GM12878 (cell line): Measurements from ENCODE around the gene BSCL2. TPM values are rescaled to one million over a fixed set of nuclear protein-coding genes. Genes with fewer than 3 reads are reported as not detected.

Experiments
- ASH2L ChIP-seq: fragments of 300-600, 200-600 bp; sonication (generic); IDR thresholded peaks from 2 replicates; pipeline ENCODE4 v1.6.1; 2017; ENCODE audit warnings: low read depth, mild to moderate bottlenecking, borderline replicate concordance
- CEBPB ChIP-seq, 2 experiments: fragments of 150-350 bp in 1 of 2; IDR thresholded peaks; 2 replicates each; pipeline ENCODE4 v1.6.1; 2012 to 2014; ENCODE audit warnings: low read depth in 2 of 2, low read length in 2 of 2, borderline replicate concordance in 1 of 2, inconsistent platforms in 1 of 2
- EED ChIP-seq: sonication (generic); IDR thresholded peaks from 2 replicates; pipeline ENCODE4 v1.6.1; 2016; ENCODE audit warnings: antibody characterized with exemption, low read depth
- EZH2 ChIP-seq: IDR thresholded peaks from 2 replicates; pipeline ENCODE4 v1.6.1; 2012; ENCODE audit warnings: low read depth, mild to moderate bottlenecking, control low read depth, inconsistent platforms, low read length, borderline replicate concordance; ENCODE audit not compliant: control insufficient read depth
- HDGF ChIP-seq: fragments of 450-650 bp; IDR thresholded peaks from 2 replicates; pipeline ENCODE4 v1.6.1; 2016; ENCODE audit warnings: antibody characterized with exemption
- IRF5 ChIP-seq: fragments of 450-650 bp; IDR thresholded peaks from 2 replicates; pipeline ENCODE4 v1.6.1; 2017; ENCODE audit warnings: borderline replicate concordance
- MYC ChIP-seq: IDR thresholded peaks from 2 replicates; pipeline ENCODE4 v1.6.1; 2011; ENCODE audit warnings: mild to moderate bottlenecking, low read length, moderate library complexity, inconsistent platforms; ENCODE audit not compliant: insufficient read depth, insufficient replicate concordance, insufficient read length, severe bottlenecking
- NKRF ChIP-seq: fragments of 450-650 bp; conservative IDR thresholded peaks from 2 replicates; pipeline ENCODE4 v1.6.1; 2017; ENCODE audit warnings: mild to moderate bottlenecking, moderate library complexity
- NR2F1 ChIP-seq: fragments of 450-650 bp; conservative IDR thresholded peaks from 2 replicates; pipeline ENCODE4 v1.6.1; 2017; ENCODE audit warnings: mild to moderate bottlenecking
- PML ChIP-seq: IDR thresholded peaks from 2 replicates; pipeline ENCODE4 v1.6.1; 2012; ENCODE audit warnings: low read length, inconsistent platforms
- POLR2AphosphoS5 ChIP-seq: IDR thresholded peaks from 2 replicates; pipeline ENCODE4 v1.6.1; 2011; ENCODE audit warnings: mild to moderate bottlenecking, low read length, inconsistent platforms
- RCOR1 ChIP-seq: conservative IDR thresholded peaks from 2 replicates; pipeline ENCODE4 v1.6.1; 2012; ENCODE audit warnings: low read depth, low read length, improper control_type of control experiment
- RELA ChIP-seq: fragments of 450-650 bp; IDR thresholded peaks from 2 replicates; pipeline ENCODE4 v1.8.0; 2014; ENCODE audit warnings: borderline replicate concordance; ENCODE audit not compliant: partially characterized antibody
- SREBF2 ChIP-seq: IDR thresholded peaks from 2 replicates; pipeline ENCODE4 v1.6.1; 2012; ENCODE audit warnings: mild to moderate bottlenecking, low read length
- SUZ12 ChIP-seq: fragments of 200-600 bp; sonication (generic); IDR thresholded peaks from one replicate; pipeline ENCODE4 v1.6.1; 2018; ENCODE audit warnings: antibody characterized with exemption, mild to moderate bottlenecking; ENCODE audit not compliant: unreplicated experiment
- TBL1XR1 ChIP-seq: IDR thresholded peaks from 2 replicates; pipeline ENCODE4 v1.6.1; 2012; ENCODE audit warnings: low read depth, low read length, improper control_type of control experiment
- USF1 ChIP-seq: IDR thresholded peaks from 2 replicates; pipeline ENCODE4 v1.6.1; 2011; ENCODE audit warnings: borderline replicate concordance, low read depth, mild to moderate bottlenecking, moderate library complexity, mixed read lengths, low read length; ENCODE audit not compliant: insufficient read depth; ENCODE audit errors: extremely low read length
- ZBTB11 ChIP-seq: fragments of 450-650 bp; formaldehyde crosslinking; IDR thresholded peaks from 2 replicates; pipeline ENCODE4 v1.5.0; 2022; ENCODE audit warnings: mild to moderate bottlenecking, missing genetic modification characterization
- ZNF622 ChIP-seq: fragments of 450-650 bp; IDR thresholded peaks from 2 replicates; pipeline ENCODE4 v1.6.1; 2017; ENCODE audit warnings: mild to moderate bottlenecking, inconsistent platforms
- ZSCAN29 ChIP-seq: fragments of 450-650 bp; IDR thresholded peaks from 2 replicates; pipeline ENCODE4 v1.6.1; 2017; ENCODE audit warnings: mild to moderate bottlenecking, moderate library complexity
- polyA plus RNA-seq, 11 experiments: library from polyadenylated mRNA; depleted of rRNA in 4 of 11; unstranded in 6 of 11; stranded (reverse) in 5 of 11; fragments of >200 nt; fragmentation: Nextera tagmentation in 4 of 11; fragmentation: Illumina TruSeq in 1 of 11; extraction: Ambion mirVana in 4 of 11; extraction: Trizol in 1 of 11; gene quantifications; 1 replicate in 1 of 11; 2 replicates in 10 of 11; pipeline versions ENCODE4 v1.2.1 to v1.2.3, GENCODE V29; 2011 to 2016; ENCODE audit warnings: inconsistent platforms in 2 of 11, missing spikeins in 2 of 11, low read depth in 1 of 11
- total RNA-seq, 4 experiments: library from RNA; depleted of rRNA in 3 of 4; stranded (reverse); fragments of >200 nt in 3 of 4; fragmentation: Illumina TruSeq in 1 of 4; extraction: Trizol in 1 of 4; gene quantifications; 2 replicates each; pipeline versions ENCODE4 v1.2.1 to v1.2.3, GENCODE V29; 2013 to 2021

Gene BSCL2
- total and polyA plus RNA-seq, 10 of the 15 experiments (the other 5 are each of a cell fraction or from before 2014, with no cell fraction given) = 12.3 to 57.9 (median 21.8) TPM

- TF ChIP-seq NKRF = peak; percentile 62
- TF ChIP-seq RCOR1 = no peak
- peak; percentile 75 for TF ChIP-seq EED
- peak; percentile 58 for TF ChIP-seq RELA
- TF ChIP-seq SUZ12 = no peak
- TF ChIP-seq IRF5 = no peak
- no peak for TF ChIP-seq ZSCAN29
- peak; percentile 90 for TF ChIP-seq PML
- no peak for TF ChIP-seq EZH2
- 0 out of 2 replicates have a peak, but pooled peaks have one; percentile 59 for TF ChIP-seq HDGF
- peak; percentile 92 for TF ChIP-seq POLR2AphosphoS5
- no peak for TF ChIP-seq ZBTB11 (CRISPR knock-in tag)
- TF ChIP-seq SREBF2 = no peak
- TF ChIP-seq TBL1XR1 = no peak; the same call in 1 of the 2 replicates
- TF ChIP-seq ASH2L = 0 out of 2 replicates have a peak, but pooled peaks have one; percentile 76
- TF ChIP-seq NR2F1 = peak; percentile 73
- no peak for TF ChIP-seq USF1
- TF ChIP-seq MYC = peak; percentile 56
- no peak for TF ChIP-seq CEBPB (IDR thresholded peaks at IDR 0.05; ENCODE audit: borderline replicate concordance in 1 of 2, low read depth in 2 of 2, low read length in 2 of 2)
- no peak for TF ChIP-seq ZNF622
Observed at GRCh38 chr11:62671608-62672389, 35.4 kb downstream of the BSCL2 start, which contains the start of the genes LBHD1 and UQCC3 (continued).
